ENCODE results near the gene PRDM13. TPM values are rescaled to one million over a fixed set of nuclear protein-coding genes. Genes with fewer than 3 reads are reported as not detected.

Gene PRDM13
- total and polyA plus RNA-seq, 2 of the 13 experiments (the other 11 are each of a cell fraction or from before 2014, with no cell fraction given): not detected

- no peaks in the 10 kb centered on the region for H3K36me3 ChIP-seq (replicated peaks in 1 of 2; ENCODE audit: control insufficient read depth in 1 of 2, insufficient read depth in 2 of 2, low read length in 2 of 2)
- TF ChIP-seq ZNF362 (CRISPR knock-in tag; IDR thresholded peaks at IDR 0.05; ENCODE audit: borderline replicate concordance) (no peak), ZNF350 (CRISPR knock-in tag; IDR thresholded peaks at IDR 0.05; ENCODE audit: borderline replicate concordance, low read depth) (no peak), ETV5 (CRISPR knock-in tag; IDR thresholded peaks at IDR 0.05; ENCODE audit: borderline replicate concordance) (no peak), ZNF768 (CRISPR knock-in tag; IDR thresholded peaks at IDR 0.05) (peak; percentile 45; the same call in 1 of the 2 replicates), HIVEP1 (CRISPR knock-in tag; IDR thresholded peaks at IDR 0.05) (no peak)
- H3K27ac ChIP-seq (ENCODE audit: extremely low read length, insufficient read depth, low read length): no peak overlapping the region
- H3K9ac ChIP-seq (ENCODE audit: insufficient read depth, low read depth, low read length): no peak overlapping the region
- no peak for FAIRE-seq
- intact Hi-C loops (cut with micrococcal nuclease; ENCODE audit: unreplicated experiment): no loop called here
- no TSS peak for BruUV-seq (replicated peaks)
- no peak overlapping the region for H2AFZ ChIP-seq (ENCODE audit: low read length)
- H3K9me3 ChIP-seq (ENCODE audit: low read length): no peaks in the 10 kb centered on the region
- in situ Hi-C loops (cut with HindIII; ENCODE audit: extremely low pct_ligation_motif_present, low pct_unique_long_range_greater_than_20kb): no loop called here
- no peak for ATAC-seq
- H3K4me3 ChIP-seq (replicated peaks in 1 of 3; ENCODE audit: insufficient read depth in 1 of 3, low read depth in 2 of 3, low read length in 3 of 3): no peak overlapping the region
- no peaks in the 10 kb centered on the region for H4K20me1 ChIP-seq (ENCODE audit: insufficient read depth, low read length)
- ChIA-PET POLR2A (no interaction called here), CTCF (ENCODE audit: low intra/inter-chr PET ratio, low total read pairs) (no interaction called here)
- peaks cover 14 to 62% of the 10 kb centered on the region in 2 experiments; a peak in 4 of 5 replicates for H3K27me3 ChIP-seq (ENCODE audit: control insufficient read depth in 1 of 2, insufficient read depth in 2 of 2, low read length in 2 of 2)
- DNase-seq (ENCODE audit: low spot score): no peak
- no peaks in the 10 kb centered on the region for H3K79me2 ChIP-seq (ENCODE audit: insufficient read depth, low read length)
- WGBS (ENCODE audit: low lambda C conversion rate): 18% methylated on average over 23 of the region's 24 CpGs
- peaks cover 13% of the 10 kb centered on the region for H3K4me1 ChIP-seq (ENCODE audit: insufficient read depth, low read length)
- no peak overlapping the region for H3K4me2 ChIP-seq (ENCODE audit: low read depth, low read length)
Observed at GRCh38 chr6:99608886-99609482, 2.4 kb downstream of the PRDM13 start.

GRCh38 chr6:99609905-99610489 is 3.4 kb downstream of the PRDM13 start:
- no peaks in the 10 kb centered on the region for H4K20me1 ChIP-seq (ENCODE audit: insufficient read depth, low read length)
- no peak overlapping the region for H3K27ac ChIP-seq (ENCODE audit: extremely low read length, insufficient read depth, low read length)
- H3K27me3 ChIP-seq (ENCODE audit: control insufficient read depth in 1 of 2, insufficient read depth in 2 of 2, low read length in 2 of 2): peaks cover 11 to 56% of the 10 kb centered on the region in 2 experiments; a peak in 4 of 5 replicates
- no peak overlapping the region for H3K4me2 ChIP-seq (ENCODE audit: low read depth, low read length)
- H3K9ac ChIP-seq (ENCODE audit: insufficient read depth, low read depth, low read length): no peak overlapping the region
- no TSS peak for BruUV-seq (replicated peaks)
- ATAC-seq: no peak
- peak; percentile 97 for TF ChIP-seq GZF1 (CRISPR knock-in tag; IDR thresholded peaks at IDR 0.05)
- no peak for TF ChIP-seq ZSCAN29 (CRISPR knock-in tag; conservative IDR thresholded peaks at IDR 0.05)
- FAIRE-seq: no peak
- intact Hi-C loops (cut with micrococcal nuclease; ENCODE audit: unreplicated experiment) (no loop called here), in situ Hi-C loops (cut with HindIII; ENCODE audit: extremely low pct_ligation_motif_present, low pct_unique_long_range_greater_than_20kb) (no loop called here)
- no peak overlapping the region for H3K4me3 ChIP-seq (replicated peaks in 1 of 3; ENCODE audit: insufficient read depth in 1 of 3, low read depth in 2 of 3, low read length in 3 of 3)
- no peaks in the 10 kb centered on the region for H3K9me3 ChIP-seq (ENCODE audit: low read length)
- peaks cover 8% of the 10 kb centered on the region; the same call in 1 of the 2 replicates for H3K4me1 ChIP-seq (ENCODE audit: insufficient read depth, low read length)
- H2AFZ ChIP-seq (ENCODE audit: low read length): no peak overlapping the region
- no peaks in the 10 kb centered on the region for H3K79me2 ChIP-seq (ENCODE audit: insufficient read depth, low read length)
- H3K36me3 ChIP-seq (replicated peaks in 1 of 2; ENCODE audit: control insufficient read depth in 1 of 2, insufficient read depth in 2 of 2, low read length in 2 of 2): no peaks in the 10 kb centered on the region
- ChIA-PET CTCF (ENCODE audit: low intra/inter-chr PET ratio, low total read pairs) (no interaction called here), POLR2A (no interaction called here)
- no peak for DNase-seq (ENCODE audit: low spot score)
- 6% methylated on average over 2 of the region's 2 CpGs for WGBS (ENCODE audit: low lambda C conversion rate)

Measured in HepG2 (cell line).